ENCODE data around the gene NMNAT1.

The NMNAT1 gene

GRCh38 chr1:9942939-9943788 lies at the start of gene NMNAT1, which contains the start of gene LZIC:
Gene NMNAT1, plus strand, starts transcription at chr1:9943475. Its CDS starts 28,599 bp downstream, at chr1:9972074.
Gene LZIC, minus strand, starts transcription at chr1:9943391. Its CDS starts 6,772 bp downstream, at chr1:9936619.
- Histone ChIP-seq H3K4me1 (ENCODE audit: control insufficient read depth, insufficient read depth, low read length) (no peaks in the 10 kb centered on the region), H3K27me3 (ENCODE audit: control insufficient read depth, insufficient read depth, low read length) (no peaks in the 10 kb centered on the region), H3K4me3 (ENCODE audit: low read depth, low read length) (peak within 1 kb of the TSS; percentile 92), H3K9me3 (ENCODE audit: control insufficient read depth, insufficient read depth, low read depth, low read length) (no peaks in the 10 kb centered on the region), H3K36me3 (ENCODE audit: control insufficient read depth, insufficient read depth, low read length) (peaks cover 7% of the 10 kb centered on the region), H3K27ac (ENCODE audit: low read depth, low read length) (peak within 1 kb of the TSS; percentile 85; the same call in 1 of the 2 replicates), H3K9ac (ENCODE audit: low read length) (peak within 1 kb of the TSS; percentile 93)

DNA sequence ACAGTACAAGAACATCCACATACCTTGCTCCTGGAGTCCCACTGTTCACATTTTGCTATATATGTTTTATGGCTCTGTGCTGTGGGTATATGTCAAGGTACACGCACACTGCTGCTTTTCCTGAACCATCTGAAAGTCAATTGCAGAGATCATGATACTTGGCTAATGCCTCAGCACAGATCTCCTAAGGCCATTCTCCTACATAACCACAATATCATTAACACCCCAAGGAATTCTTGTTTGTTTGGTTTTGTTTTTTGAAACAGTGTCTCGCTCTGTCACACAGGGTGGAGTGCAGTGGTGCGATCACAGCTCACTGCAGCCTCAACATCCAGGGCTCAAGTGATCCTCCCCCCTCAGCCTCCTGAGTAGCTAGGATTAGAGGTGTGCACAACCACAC lies 49.2 kb upstream of the NMNAT1 start:
- Histone ChIP-seq H3K9ac (ENCODE audit: low read length) (no peak overlapping the region), H3K4me3 (ENCODE audit: low read depth, low read length) (no peak overlapping the region), H3K27me3 (ENCODE audit: control insufficient read depth, insufficient read depth, low read length) (no peaks in the 10 kb centered on the region), H3K36me3 (ENCODE audit: control insufficient read depth, insufficient read depth, low read length) (no peaks in the 10 kb centered on the region), H3K9me3 (ENCODE audit: control insufficient read depth, insufficient read depth, low read depth, low read length) (no peaks in the 10 kb centered on the region), H3K27ac (ENCODE audit: low read depth, low read length) (no peak overlapping the region), H3K4me1 (ENCODE audit: control insufficient read depth, insufficient read depth, low read length) (peaks cover 22% of the 10 kb centered on the region)

DNA sequence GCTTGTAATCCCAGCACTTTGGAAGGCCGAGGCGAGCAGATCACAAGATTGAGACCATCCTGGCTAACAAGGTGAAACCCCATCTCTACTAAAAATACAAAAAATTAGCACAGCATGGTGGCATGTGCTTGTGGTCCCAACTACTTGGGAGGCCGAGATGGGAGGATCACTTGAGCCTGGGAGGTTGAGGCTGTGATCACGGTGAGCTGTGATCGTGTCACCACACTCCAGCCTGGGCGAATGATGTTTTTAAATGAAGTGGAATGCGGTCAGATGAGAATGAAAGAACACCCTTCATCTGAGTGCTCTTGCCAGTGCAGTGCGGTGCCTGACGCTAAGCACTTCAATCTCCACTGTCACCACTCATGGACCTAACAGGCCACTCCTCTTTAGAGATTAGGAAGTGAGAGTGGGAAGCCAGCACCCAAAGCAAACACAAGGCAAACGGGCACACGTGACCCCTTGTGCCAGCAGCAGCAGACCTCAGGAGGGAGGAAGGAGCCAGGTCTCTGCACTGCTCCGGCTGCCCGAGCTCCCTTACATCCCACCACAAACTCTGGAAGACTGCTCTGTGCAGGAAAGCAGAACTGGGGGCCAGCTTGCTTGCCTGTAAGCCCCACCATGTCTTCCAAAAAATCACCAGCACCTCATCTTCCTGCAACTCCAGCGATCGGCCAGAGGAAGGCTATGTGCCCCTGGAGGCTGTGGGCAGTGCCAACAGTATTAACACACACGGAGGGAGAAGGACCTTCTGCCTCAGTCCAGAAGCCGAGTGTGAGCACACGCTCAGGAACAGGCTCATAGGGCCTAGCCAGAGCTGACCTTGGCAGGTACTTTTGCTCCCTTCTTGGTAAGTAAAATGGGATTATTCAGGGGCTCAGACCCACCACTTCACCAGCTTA lies 42.9 kb upstream of the NMNAT1 start:
- Histone ChIP-seq H3K4me1 (ENCODE audit: control insufficient read depth, insufficient read depth, low read length) (peaks cover 13% of the 10 kb centered on the region; the same call in 1 of the 2 replicates), H3K27me3 (ENCODE audit: control insufficient read depth, insufficient read depth, low read length) (no peaks in the 10 kb centered on the region), H3K9me3 (ENCODE audit: control insufficient read depth, insufficient read depth, low read depth, low read length) (no peaks in the 10 kb centered on the region), H3K27ac (ENCODE audit: low read depth, low read length) (no peak overlapping the region), H3K9ac (ENCODE audit: low read length) (no peak overlapping the region), H3K36me3 (ENCODE audit: control insufficient read depth, insufficient read depth, low read length) (no peaks in the 10 kb centered on the region), H3K4me3 (ENCODE audit: low read depth, low read length) (no peak overlapping the region)

GRCh38 chr1:9901148-9902059 lies 41.9 kb upstream of the NMNAT1 start:
- H3K27ac ChIP-seq (ENCODE audit: low read depth, low read length): no peak overlapping the region
- peaks cover 13% of the 10 kb centered on the region; the same call in 1 of the 2 replicates for H3K4me1 ChIP-seq (ENCODE audit: control insufficient read depth, insufficient read depth, low read length)
- no peaks in the 10 kb centered on the region for H3K36me3 ChIP-seq (ENCODE audit: control insufficient read depth, insufficient read depth, low read length)
- H3K9me3 ChIP-seq (ENCODE audit: control insufficient read depth, insufficient read depth, low read depth, low read length): no peaks in the 10 kb centered on the region
- no peaks in the 10 kb centered on the region for H3K27me3 ChIP-seq (ENCODE audit: control insufficient read depth, insufficient read depth, low read length)
- H3K9ac ChIP-seq (ENCODE audit: low read length): no peak overlapping the region
- H3K4me3 ChIP-seq (ENCODE audit: low read depth, low read length): no peak overlapping the region

DNA sequence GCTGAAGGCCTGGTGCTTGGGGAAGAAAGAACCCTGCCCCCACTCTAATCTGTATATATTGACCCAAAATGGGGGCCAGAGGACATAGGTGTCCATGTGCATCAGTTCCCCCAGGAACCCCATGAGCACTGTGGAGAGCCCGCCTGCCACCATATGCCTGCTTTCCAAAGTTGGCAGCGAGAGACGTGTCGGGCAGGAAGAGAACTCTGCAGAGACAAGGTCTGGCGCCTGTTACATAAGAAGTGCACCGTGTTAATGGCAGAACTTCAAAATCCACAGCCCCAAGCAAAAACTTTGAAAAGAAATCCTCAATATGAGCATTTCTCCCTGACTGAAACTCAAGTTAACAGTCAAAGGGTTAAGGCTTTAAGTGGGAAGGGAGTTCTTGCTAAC lies 41.2 kb upstream of the NMNAT1 start:
- no peak overlapping the region for H3K9ac ChIP-seq (ENCODE audit: low read length)
- no peak overlapping the region for H3K27ac ChIP-seq (ENCODE audit: low read depth, low read length)
- peaks cover 13% of the 10 kb centered on the region; the same call in 1 of the 2 replicates for H3K4me1 ChIP-seq (ENCODE audit: control insufficient read depth, insufficient read depth, low read length)
- H3K36me3 ChIP-seq (ENCODE audit: control insufficient read depth, insufficient read depth, low read length): no peaks in the 10 kb centered on the region
- no peaks in the 10 kb centered on the region for H3K27me3 ChIP-seq (ENCODE audit: control insufficient read depth, insufficient read depth, low read length)
- H3K9me3 ChIP-seq (ENCODE audit: control insufficient read depth, insufficient read depth, low read depth, low read length): no peaks in the 10 kb centered on the region
- no peak overlapping the region for H3K4me3 ChIP-seq (ENCODE audit: low read depth, low read length)

DNA sequence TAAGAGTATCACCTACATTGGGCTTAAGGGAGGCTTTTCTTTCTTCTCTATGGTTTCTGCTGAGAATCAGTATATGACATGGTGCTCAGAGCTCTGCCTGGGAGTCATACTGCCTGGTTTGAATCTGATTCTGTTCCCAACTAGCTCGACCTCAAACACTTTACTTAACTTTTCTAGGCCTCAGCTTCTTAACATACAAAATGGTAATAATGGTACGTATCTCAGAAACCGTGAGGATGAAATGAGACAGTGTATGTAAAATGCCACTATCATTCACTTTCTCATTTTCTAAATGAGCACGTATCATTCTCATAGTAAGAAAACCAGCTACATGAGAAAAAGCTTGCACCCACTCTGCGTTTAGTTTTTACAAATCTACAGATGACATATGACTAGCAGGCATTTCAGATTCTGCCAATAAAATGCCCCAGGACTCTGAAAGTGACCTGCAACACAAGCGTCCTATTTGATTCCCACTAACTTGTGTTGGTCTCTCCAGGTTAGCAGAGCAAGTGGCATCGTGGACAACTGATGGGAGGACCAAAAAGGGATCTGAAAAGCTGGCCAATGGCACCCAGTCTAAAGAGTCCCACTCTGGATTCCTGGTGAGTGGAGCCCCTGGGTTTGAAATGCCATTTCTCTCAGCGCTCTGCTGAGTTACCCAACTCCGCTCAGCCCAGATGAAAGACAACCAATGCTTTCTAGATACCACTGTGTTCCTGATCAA lies 39.3 kb upstream of the NMNAT1 start:
- no peaks in the 10 kb centered on the region for H3K36me3 ChIP-seq (ENCODE audit: control insufficient read depth, insufficient read depth, low read length)
- H3K9me3 ChIP-seq (ENCODE audit: control insufficient read depth, insufficient read depth, low read depth, low read length): no peaks in the 10 kb centered on the region
- no peak overlapping the region for H3K27ac ChIP-seq (ENCODE audit: low read depth, low read length)
- H3K4me1 ChIP-seq (ENCODE audit: control insufficient read depth, insufficient read depth, low read length): peaks cover 17% of the 10 kb centered on the region
- no peaks in the 10 kb centered on the region for H3K27me3 ChIP-seq (ENCODE audit: control insufficient read depth, insufficient read depth, low read length)
- H3K9ac ChIP-seq (ENCODE audit: low read length): no peak overlapping the region
- H3K4me3 ChIP-seq (ENCODE audit: low read depth, low read length): no peak overlapping the region

- Histone ChIP-seq H3K9ac (ENCODE audit: low read length) (no peak overlapping the region), H3K27ac (ENCODE audit: low read depth, low read length) (no peak overlapping the region), H3K9me3 (ENCODE audit: control insufficient read depth, insufficient read depth, low read depth, low read length) (no peaks in the 10 kb centered on the region), H3K36me3 (ENCODE audit: control insufficient read depth, insufficient read depth, low read length) (no peaks in the 10 kb centered on the region), H3K4me3 (ENCODE audit: low read depth, low read length) (no peak overlapping the region), H3K27me3 (ENCODE audit: control insufficient read depth, insufficient read depth, low read length) (no peaks in the 10 kb centered on the region), H3K4me1 (ENCODE audit: control insufficient read depth, insufficient read depth, low read length) (peaks cover 20% of the 10 kb centered on the region)
These were observed 38.7 kb upstream of the NMNAT1 start for GRCh38 chr1:9904596-9904995.

- Histone ChIP-seq H3K4me3 (ENCODE audit: low read depth, low read length) (no peak overlapping the region), H3K9me3 (ENCODE audit: control insufficient read depth, insufficient read depth, low read depth, low read length) (no peaks in the 10 kb centered on the region), H3K36me3 (ENCODE audit: control insufficient read depth, insufficient read depth, low read length) (no peaks in the 10 kb centered on the region), H3K27ac (ENCODE audit: low read depth, low read length) (no peak overlapping the region), H3K27me3 (ENCODE audit: control insufficient read depth, insufficient read depth, low read length) (no peaks in the 10 kb centered on the region), H3K4me1 (ENCODE audit: control insufficient read depth, insufficient read depth, low read length) (peaks cover 20% of the 10 kb centered on the region), H3K9ac (ENCODE audit: low read length) (no peak overlapping the region)
These were observed 38.3 kb upstream of the NMNAT1 start for GRCh38 chr1:9905010-9905409.

GRCh38 chr1:9906466-9906865 lies 36.8 kb upstream of the NMNAT1 start:
- Histone ChIP-seq H3K9me3 (ENCODE audit: control insufficient read depth, insufficient read depth, low read depth, low read length) (no peaks in the 10 kb centered on the region), H3K4me1 (ENCODE audit: control insufficient read depth, insufficient read depth, low read length) (peaks cover 19% of the 10 kb centered on the region), H3K27ac (ENCODE audit: low read depth, low read length) (no peak overlapping the region), H3K4me3 (ENCODE audit: low read depth, low read length) (no peak overlapping the region), H3K27me3 (ENCODE audit: control insufficient read depth, insufficient read depth, low read length) (no peaks in the 10 kb centered on the region), H3K9ac (ENCODE audit: low read length) (no peak overlapping the region), H3K36me3 (ENCODE audit: control insufficient read depth, insufficient read depth, low read length) (no peaks in the 10 kb centered on the region)

DNA sequence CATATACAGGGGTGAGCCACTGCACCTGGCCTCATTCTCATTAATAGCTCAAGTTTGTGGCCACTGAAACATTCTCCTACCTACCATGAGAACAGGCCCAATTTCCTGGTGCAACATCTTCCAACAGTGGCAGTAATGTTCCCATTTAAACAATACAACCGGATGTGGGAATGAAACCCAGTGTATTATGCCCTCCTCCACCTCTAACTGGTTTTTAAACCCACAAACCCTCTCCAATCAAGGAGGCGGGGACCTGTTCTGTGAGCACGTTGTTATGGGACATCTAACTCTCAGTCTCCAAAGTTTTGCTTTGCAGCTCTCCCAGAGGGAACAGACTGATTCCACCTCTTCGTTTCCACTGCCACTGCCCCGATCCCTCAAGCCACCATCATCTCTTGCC lies 35.8 kb upstream of the NMNAT1 start:
- Histone ChIP-seq H3K27me3 (ENCODE audit: control insufficient read depth, insufficient read depth, low read length) (no peaks in the 10 kb centered on the region), H3K36me3 (ENCODE audit: control insufficient read depth, insufficient read depth, low read length) (no peaks in the 10 kb centered on the region), H3K27ac (ENCODE audit: low read depth, low read length) (no peak overlapping the region), H3K4me3 (ENCODE audit: low read depth, low read length) (no peak overlapping the region), H3K9me3 (ENCODE audit: control insufficient read depth, insufficient read depth, low read depth, low read length) (no peaks in the 10 kb centered on the region), H3K9ac (ENCODE audit: low read length) (no peak overlapping the region), H3K4me1 (ENCODE audit: control insufficient read depth, insufficient read depth, low read length) (peaks cover 13% of the 10 kb centered on the region)
